Measurements from ENCODE around the gene SYT17. TPM values are rescaled to one million over a fixed set of nuclear protein-coding genes. Genes with fewer than 3 reads are reported as not detected.

SYT17 gene
- total RNA-seq, 1 donor from 2014 or later: 10.7 TPM

DNA sequence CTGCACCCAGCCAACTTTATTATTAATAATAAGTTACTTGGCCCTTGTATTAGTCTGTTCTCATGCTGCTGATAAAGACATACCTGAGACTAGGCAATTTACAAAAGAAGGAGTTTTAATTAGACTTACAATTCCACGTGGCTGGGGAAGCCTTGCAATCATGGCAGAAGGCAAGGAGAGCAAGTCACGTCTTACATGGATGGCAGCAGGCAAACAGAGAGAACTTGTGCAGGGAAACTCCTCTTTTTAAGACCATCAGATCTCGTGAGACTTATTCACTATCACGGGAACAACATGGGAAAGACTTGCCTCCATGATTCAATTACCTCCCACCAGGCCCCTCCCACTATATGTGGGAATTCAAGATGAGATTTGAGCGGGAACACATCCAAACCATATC, 47.7 kb downstream of the SYT17 start:
- no peak for DNase-seq (ENCODE audit: low spot score, unreplicated experiment)
- H3K27ac Mint-ChIP-seq: no peak overlapping the region
- H3K4me3 Mint-ChIP-seq (ENCODE audit: low read depth): no peak overlapping the region
- H3K4me1 Mint-ChIP-seq (ENCODE audit: low read depth): peaks cover 12% of the 10 kb centered on the region
- TF ChIP-seq, protein P1, sequence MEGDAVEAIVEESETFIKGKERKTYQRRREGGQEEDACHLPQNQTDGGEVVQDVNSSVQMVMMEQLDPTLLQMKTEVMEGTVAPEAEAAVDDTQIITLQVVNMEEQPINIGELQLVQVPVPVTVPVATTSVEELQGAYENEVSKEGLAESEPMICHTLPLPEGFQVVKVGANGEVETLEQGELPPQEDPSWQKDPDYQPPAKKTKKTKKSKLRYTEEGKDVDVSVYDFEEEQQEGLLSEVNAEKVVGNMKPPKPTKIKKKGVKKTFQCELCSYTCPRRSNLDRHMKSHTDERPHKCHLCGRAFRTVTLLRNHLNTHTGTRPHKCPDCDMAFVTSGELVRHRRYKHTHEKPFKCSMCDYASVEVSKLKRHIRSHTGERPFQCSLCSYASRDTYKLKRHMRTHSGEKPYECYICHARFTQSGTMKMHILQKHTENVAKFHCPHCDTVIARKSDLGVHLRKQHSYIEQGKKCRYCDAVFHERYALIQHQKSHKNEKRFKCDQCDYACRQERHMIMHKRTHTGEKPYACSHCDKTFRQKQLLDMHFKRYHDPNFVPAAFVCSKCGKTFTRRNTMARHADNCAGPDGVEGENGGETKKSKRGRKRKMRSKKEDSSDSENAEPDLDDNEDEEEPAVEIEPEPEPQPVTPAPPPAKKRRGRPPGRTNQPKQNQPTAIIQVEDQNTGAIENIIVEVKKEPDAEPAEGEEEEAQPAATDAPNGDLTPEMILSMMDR (IDR thresholded peaks at IDR 0.05; ENCODE audit: unreplicated experiment): no peak
- H3K27me3 Mint-ChIP-seq: no peaks in the 10 kb centered on the region
- peaks cover 6% of the 10 kb centered on the region for H3K9me3 Mint-ChIP-seq (ENCODE audit: low read depth)
- H3K36me3 Mint-ChIP-seq (ENCODE audit: insufficient read depth): peaks cover 13% of the 10 kb centered on the region

DNA sequence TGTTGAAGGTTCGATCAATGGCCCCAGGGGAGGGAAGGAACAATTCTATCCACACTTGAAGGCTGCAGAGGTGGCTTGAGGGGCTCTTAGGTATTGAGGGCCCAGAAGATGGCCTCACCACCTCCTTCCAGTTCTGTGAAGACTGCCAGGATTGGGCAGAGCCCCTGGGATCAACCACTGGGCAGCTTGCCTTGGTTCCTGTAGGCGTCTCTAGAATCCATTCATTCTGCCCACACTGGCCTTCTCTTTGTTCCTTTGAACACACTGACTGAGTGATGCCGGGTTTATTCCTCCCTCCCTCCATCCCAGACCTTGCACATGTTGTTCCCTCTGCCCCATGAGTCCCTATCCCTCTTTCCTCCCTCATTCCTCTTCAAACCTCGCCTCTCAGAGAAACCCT, 50.5 kb downstream of the SYT17 start:
- H3K27me3 Mint-ChIP-seq: no peaks in the 10 kb centered on the region
- peaks cover 10% of the 10 kb centered on the region for H3K36me3 Mint-ChIP-seq (ENCODE audit: insufficient read depth)
- H3K4me1 Mint-ChIP-seq (ENCODE audit: low read depth): peaks cover 6% of the 10 kb centered on the region
- H3K9me3 Mint-ChIP-seq (ENCODE audit: low read depth): peaks cover 3% of the 10 kb centered on the region
- no peak for DNase-seq (ENCODE audit: low spot score, unreplicated experiment)
- no peak overlapping the region for H3K27ac Mint-ChIP-seq
- TF ChIP-seq, protein P1 (IDR thresholded peaks at IDR 0.05; ENCODE audit: unreplicated experiment): no peak
- no peak overlapping the region for H3K4me3 Mint-ChIP-seq (ENCODE audit: low read depth)

DNA sequence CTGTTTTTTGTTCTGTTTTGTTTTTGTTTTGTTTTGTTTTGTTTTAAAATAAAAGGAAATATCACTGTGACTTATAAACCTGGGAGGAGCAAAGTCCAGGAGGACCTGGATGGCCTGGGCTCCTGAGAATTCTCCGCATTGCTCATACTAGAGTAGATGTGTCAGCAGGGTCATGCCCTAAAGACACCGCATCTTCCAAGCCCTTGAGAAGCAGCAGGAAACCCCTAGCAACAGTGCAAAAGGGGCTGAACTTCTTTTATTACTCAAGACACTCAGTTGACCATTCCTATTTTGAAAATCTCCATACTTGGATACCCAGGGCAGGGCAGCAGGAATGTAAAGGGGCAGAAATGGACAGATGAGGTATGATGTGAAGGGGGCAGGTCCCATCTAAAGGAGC, 51.8 kb downstream of the SYT17 start:
- TF ChIP-seq, protein P1 (IDR thresholded peaks at IDR 0.05; ENCODE audit: unreplicated experiment): no peak
- Mint-ChIP-seq H3K27me3 (no peaks in the 10 kb centered on the region), H3K4me1 (ENCODE audit: low read depth) (peaks cover 6% of the 10 kb centered on the region), H3K4me3 (ENCODE audit: low read depth) (no peak overlapping the region), H3K36me3 (ENCODE audit: insufficient read depth) (peaks cover 16% of the 10 kb centered on the region), H3K9me3 (ENCODE audit: low read depth) (peaks cover 8% of the 10 kb centered on the region), H3K27ac (no peak overlapping the region)
- DNase-seq (ENCODE audit: low spot score, unreplicated experiment): no peak

DNA sequence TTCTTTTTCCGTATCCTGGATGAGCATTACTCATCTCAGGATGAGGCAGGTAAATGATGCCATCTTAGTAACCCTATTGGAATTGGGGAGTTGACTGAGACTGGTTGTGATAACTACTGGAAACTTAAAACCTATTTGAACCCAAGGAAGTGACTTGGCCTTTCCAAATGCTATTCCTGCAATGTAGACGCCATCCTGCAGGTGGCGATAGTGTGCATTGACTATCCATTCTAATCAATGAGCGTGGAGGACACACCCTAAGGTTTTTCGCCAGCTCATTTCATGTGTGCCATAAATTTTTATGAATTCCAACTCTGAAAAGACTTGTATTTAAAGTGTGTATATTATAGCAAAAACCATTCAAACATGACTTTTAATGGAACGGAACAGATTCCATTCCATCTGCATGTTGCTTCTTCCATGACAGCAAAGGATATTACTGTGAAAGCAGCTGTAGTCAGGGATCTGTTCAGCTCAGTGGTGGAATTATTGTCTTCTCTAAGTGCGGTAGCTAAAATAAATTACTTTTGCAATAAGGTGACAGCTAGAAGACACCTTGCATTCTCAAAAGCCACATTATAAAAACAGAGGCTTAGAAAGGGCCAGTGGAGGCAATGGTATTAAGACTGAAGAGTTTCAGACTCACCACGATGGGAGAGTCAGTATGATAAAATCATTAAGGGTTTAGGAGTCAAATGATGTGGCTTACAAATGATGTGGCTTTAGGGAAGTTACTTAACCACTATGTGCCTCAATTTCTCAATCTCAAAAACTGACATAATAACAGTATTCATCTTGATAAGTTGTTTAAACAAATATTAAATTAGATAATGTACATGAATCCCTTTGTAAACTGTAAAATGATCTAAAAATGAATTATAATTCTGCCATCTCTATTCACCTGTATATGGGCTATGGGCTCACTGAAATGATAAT, 55.5 kb downstream of the SYT17 start:
- Mint-ChIP-seq H3K36me3 (ENCODE audit: insufficient read depth) (peaks cover 25% of the 10 kb centered on the region), H3K27me3 (no peaks in the 10 kb centered on the region), H3K4me3 (ENCODE audit: low read depth) (no peak overlapping the region), H3K4me1 (ENCODE audit: low read depth) (peaks cover 12% of the 10 kb centered on the region), H3K9me3 (ENCODE audit: low read depth) (peaks cover 8% of the 10 kb centered on the region), H3K27ac (no peak overlapping the region)
- TF ChIP-seq, protein P1 (IDR thresholded peaks at IDR 0.05; ENCODE audit: unreplicated experiment): peak; percentile 59
- no peak for DNase-seq (ENCODE audit: low spot score, unreplicated experiment)

DNA sequence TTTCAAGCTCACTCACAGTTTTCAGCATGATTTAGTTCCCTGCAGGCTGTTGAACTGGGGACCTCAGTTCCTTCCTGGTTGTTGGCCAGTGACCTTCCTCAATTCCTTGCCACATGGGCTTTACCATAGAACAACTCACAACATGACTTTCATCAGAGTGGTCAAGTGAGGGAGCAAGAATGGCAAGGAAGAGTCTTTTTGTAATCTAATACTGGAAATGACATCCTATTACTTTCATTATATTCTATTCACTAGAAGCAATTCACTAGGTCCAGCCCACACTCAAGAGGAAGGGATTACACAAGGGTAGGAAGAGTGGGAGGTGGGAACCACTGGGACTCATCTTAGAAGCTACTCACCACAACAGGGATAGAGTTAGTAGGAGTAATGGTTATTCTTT, 57.6 kb downstream of the SYT17 start:
- DNase-seq (ENCODE audit: low spot score, unreplicated experiment): no peak
- Mint-ChIP-seq H3K27me3 (no peaks in the 10 kb centered on the region), H3K9me3 (ENCODE audit: low read depth) (peaks cover 8% of the 10 kb centered on the region), H3K4me1 (ENCODE audit: low read depth) (peaks cover 11% of the 10 kb centered on the region), H3K27ac (no peak overlapping the region), H3K4me3 (ENCODE audit: low read depth) (no peak overlapping the region), H3K36me3 (ENCODE audit: insufficient read depth) (peaks cover 24% of the 10 kb centered on the region)
- TF ChIP-seq, protein P1 (IDR thresholded peaks at IDR 0.05; ENCODE audit: unreplicated experiment): no peak
